Gastroesophageal sphincter (tissue), 3 donors: Measurements from ENCODE around the gene BRCC3.

Experiments used
- EP300 ChIP-seq: sonication (generic); formaldehyde crosslinking; IDR thresholded peaks from one replicate; pipeline ENCODE4 v1.6.1; 2017; ENCODE audit warnings: antibody characterized with exemption, mild to moderate bottlenecking
- POLR2A ChIP-seq, 2 donors: fragments of 450-650 bp; IDR thresholded peaks; one replicate each; pipeline ENCODE4 v1.6.1; 2017; ENCODE audit warnings: antibody characterized with exemption in 2 of 2, mild to moderate bottlenecking in 2 of 2, moderate library complexity in 1 of 2
- POLR2AphosphoS5 ChIP-seq: sonication (generic); formaldehyde crosslinking; IDR thresholded peaks from one replicate; pipeline ENCODE4 v1.6.1; 2017; ENCODE audit warnings: antibody characterized with exemption
- TF ChIP-seq, protein P1 (sequence below), 4 experiments: fragments of 200-600 bp in 2 of 4; fragments of 450-650 bp in 2 of 4; sonication (generic) in 1 of 4; IDR thresholded peaks; one replicate each; pipeline ENCODE4 v1.5.1; 2017 to 2019; ENCODE audit warnings: antibody characterized with exemption in 4 of 4, mild to moderate bottlenecking in 2 of 4, moderate library complexity in 2 of 4

DNA sequence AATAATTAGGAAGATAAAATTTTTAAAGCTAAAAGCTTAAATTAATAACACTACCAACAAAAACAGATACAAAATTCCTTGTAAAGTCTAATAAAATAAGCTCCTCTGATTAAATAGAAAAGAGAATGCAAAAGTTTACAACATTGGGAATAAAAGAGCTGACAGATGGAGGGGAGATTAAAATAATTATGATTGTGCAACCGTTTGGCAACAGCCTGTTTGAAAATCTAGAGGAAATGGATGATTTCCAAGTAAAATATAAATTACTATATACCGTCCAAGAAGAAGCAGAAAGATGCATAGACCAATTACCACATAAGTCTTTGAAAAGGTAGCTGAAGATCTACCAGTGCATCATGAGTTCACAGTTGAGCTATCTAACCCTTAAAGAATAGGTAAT is 98.6 kb downstream of the BRCC3 start:
- TF ChIP-seq, protein P1, sequence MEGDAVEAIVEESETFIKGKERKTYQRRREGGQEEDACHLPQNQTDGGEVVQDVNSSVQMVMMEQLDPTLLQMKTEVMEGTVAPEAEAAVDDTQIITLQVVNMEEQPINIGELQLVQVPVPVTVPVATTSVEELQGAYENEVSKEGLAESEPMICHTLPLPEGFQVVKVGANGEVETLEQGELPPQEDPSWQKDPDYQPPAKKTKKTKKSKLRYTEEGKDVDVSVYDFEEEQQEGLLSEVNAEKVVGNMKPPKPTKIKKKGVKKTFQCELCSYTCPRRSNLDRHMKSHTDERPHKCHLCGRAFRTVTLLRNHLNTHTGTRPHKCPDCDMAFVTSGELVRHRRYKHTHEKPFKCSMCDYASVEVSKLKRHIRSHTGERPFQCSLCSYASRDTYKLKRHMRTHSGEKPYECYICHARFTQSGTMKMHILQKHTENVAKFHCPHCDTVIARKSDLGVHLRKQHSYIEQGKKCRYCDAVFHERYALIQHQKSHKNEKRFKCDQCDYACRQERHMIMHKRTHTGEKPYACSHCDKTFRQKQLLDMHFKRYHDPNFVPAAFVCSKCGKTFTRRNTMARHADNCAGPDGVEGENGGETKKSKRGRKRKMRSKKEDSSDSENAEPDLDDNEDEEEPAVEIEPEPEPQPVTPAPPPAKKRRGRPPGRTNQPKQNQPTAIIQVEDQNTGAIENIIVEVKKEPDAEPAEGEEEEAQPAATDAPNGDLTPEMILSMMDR (IDR thresholded peaks at IDR 0.05) = no peak
- TF ChIP-seq POLR2AphosphoS5 = no peak
- TF ChIP-seq POLR2A (IDR thresholded peaks at IDR 0.05) = no peak
- TF ChIP-seq EP300 = no peak
